ENCODE results near the gene BMP5.

The BMP5 gene

GRCh38 chr6:55772730-55773129 is 102.7 kb downstream of the BMP5 start:
- no peaks in the 10 kb centered on the region for H3K27me3 ChIP-seq (ENCODE audit: insufficient read depth, insufficient read length)
- H3K36me3 ChIP-seq (ENCODE audit: insufficient read depth, insufficient read length, low read length), result no peaks in the 10 kb centered on the region
- no peak overlapping the region for H3K9ac ChIP-seq (ENCODE audit: insufficient read length, low read depth)
- no peak for DNase-seq (ENCODE audit: low read depth, low spot score)
- TF ChIP-seq ZNF274 (IDR thresholded peaks at IDR 0.05; ENCODE audit: low read depth, low read length) (no peak), SUZ12 (IDR thresholded peaks at IDR 0.05; ENCODE audit: extremely low read depth, insufficient read depth, insufficient read length) (no peak), YY1 (IDR thresholded peaks at IDR 0.05; ENCODE audit: insufficient read depth, insufficient read length) (no peak)
- H3K4me1 ChIP-seq (ENCODE audit: insufficient read depth, insufficient read length), result no peaks in the 10 kb centered on the region
- H3K4me3 ChIP-seq (ENCODE audit: insufficient read length, low read depth), result no peak overlapping the region
- no peaks in the 10 kb centered on the region for H3K9me3 ChIP-seq (ENCODE audit: insufficient read depth, low read length)

DNA sequence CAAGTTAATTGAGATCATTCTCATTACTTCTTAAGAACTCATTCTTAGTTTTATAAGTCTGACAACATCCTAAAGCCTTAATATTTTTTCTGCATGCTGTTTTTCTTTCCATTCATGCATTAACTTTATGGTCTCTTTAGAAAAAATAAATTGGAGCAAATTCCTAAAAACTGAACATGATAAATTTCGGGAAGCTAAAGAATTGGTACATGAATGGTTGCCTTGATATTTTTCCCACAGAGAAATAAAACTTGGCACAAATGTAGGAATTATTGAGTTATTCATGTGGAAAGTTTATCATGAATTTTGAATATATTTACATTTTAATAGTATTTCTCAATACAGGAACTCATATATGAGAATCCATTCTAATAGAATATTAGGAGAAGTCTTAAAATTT is 115.9 kb downstream of the BMP5 start:
- no peak overlapping the region for H3K9ac ChIP-seq (ENCODE audit: insufficient read length, low read depth)
- DNase-seq (ENCODE audit: low read depth, low spot score), result no peak
- H3K36me3 ChIP-seq (ENCODE audit: insufficient read depth, insufficient read length, low read length), result no peaks in the 10 kb centered on the region
- no peak overlapping the region for H3K4me3 ChIP-seq (ENCODE audit: insufficient read length, low read depth)
- H3K9me3 ChIP-seq (ENCODE audit: insufficient read depth, low read length), result no peaks in the 10 kb centered on the region
- H3K4me1 ChIP-seq (ENCODE audit: insufficient read depth, insufficient read length), result no peaks in the 10 kb centered on the region
- TF ChIP-seq ZNF274 (IDR thresholded peaks at IDR 0.05; ENCODE audit: low read depth, low read length) (no peak), SUZ12 (IDR thresholded peaks at IDR 0.05; ENCODE audit: extremely low read depth, insufficient read depth, insufficient read length) (no peak), YY1 (IDR thresholded peaks at IDR 0.05; ENCODE audit: insufficient read depth, insufficient read length) (no peak)
- H3K27me3 ChIP-seq (ENCODE audit: insufficient read depth, insufficient read length), result no peaks in the 10 kb centered on the region

GRCh38 chr6:55758156-55758937 is 117.0 kb downstream of the BMP5 start:
- DNase-seq (ENCODE audit: low read depth, low spot score), result no peak
- Histone ChIP-seq H3K9me3 (ENCODE audit: insufficient read depth, low read length) (no peaks in the 10 kb centered on the region), H3K4me3 (ENCODE audit: insufficient read length, low read depth) (no peak overlapping the region), H3K27me3 (ENCODE audit: insufficient read depth, insufficient read length) (no peaks in the 10 kb centered on the region), H3K9ac (ENCODE audit: insufficient read length, low read depth) (no peak overlapping the region), H3K4me1 (ENCODE audit: insufficient read depth, insufficient read length) (no peaks in the 10 kb centered on the region), H3K36me3 (ENCODE audit: insufficient read depth, insufficient read length, low read length) (no peaks in the 10 kb centered on the region)
- TF ChIP-seq SUZ12 (IDR thresholded peaks at IDR 0.05; ENCODE audit: extremely low read depth, insufficient read depth, insufficient read length) (no peak), YY1 (IDR thresholded peaks at IDR 0.05; ENCODE audit: insufficient read depth, insufficient read length) (no peak), ZNF274 (IDR thresholded peaks at IDR 0.05; ENCODE audit: low read depth, low read length) (no peak)

DNA sequence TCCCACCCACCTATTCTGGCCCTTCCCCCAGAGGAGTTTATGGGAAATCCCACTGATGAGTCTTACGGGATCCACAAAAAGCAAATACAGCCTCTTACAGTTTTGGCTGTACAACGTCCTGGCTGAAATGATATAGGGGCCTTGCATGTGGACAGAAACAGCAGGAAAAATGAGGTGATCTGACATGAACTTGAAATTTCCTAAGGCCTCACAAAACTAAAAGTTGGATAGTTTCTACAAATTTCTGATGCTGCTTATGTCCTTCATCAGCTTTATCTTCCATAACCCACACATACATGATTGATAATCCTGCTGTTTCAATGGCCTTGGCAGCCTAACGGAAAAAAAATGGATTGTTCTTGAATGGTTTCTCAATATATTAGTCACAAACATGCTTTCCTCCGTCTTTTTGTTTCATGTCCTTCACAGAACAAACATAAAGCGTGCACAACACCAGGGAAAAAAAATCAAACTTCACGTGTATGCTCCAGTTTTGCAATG is 118.8 kb downstream of the BMP5 start:
- Histone ChIP-seq H3K9me3 (ENCODE audit: insufficient read depth, low read length) (no peaks in the 10 kb centered on the region), H3K36me3 (ENCODE audit: insufficient read depth, insufficient read length, low read length) (no peaks in the 10 kb centered on the region), H3K27me3 (ENCODE audit: insufficient read depth, insufficient read length) (no peaks in the 10 kb centered on the region), H3K9ac (ENCODE audit: insufficient read length, low read depth) (no peak overlapping the region), H3K4me3 (ENCODE audit: insufficient read length, low read depth) (no peak overlapping the region), H3K4me1 (ENCODE audit: insufficient read depth, insufficient read length) (no peaks in the 10 kb centered on the region)
- TF ChIP-seq SUZ12 (IDR thresholded peaks at IDR 0.05; ENCODE audit: extremely low read depth, insufficient read depth, insufficient read length) (no peak), ZNF274 (IDR thresholded peaks at IDR 0.05; ENCODE audit: low read depth, low read length) (no peak), YY1 (IDR thresholded peaks at IDR 0.05; ENCODE audit: insufficient read depth, insufficient read length) (no peak)
- no peak for DNase-seq (ENCODE audit: low read depth, low spot score)

DNA sequence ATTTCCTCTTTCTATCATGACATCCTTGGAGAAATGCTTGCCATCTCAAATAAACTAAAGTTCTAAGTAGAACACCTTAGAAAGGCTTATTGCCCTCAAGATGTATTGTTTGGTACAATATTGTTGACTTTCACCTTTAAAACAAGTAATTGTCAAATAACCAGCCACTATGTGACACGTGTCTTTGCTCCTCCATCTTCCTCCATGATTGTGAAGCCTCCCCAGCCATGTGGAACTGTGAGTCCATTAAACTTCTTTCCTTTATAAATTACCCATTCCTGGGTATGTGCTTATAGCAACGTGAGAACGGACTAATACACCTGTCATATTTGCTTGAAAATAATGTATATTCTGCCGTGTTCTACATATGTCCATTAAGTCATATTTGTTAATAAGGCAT is 126.5 kb downstream of the BMP5 start:
- TF ChIP-seq SUZ12 (IDR thresholded peaks at IDR 0.05; ENCODE audit: extremely low read depth, insufficient read depth, insufficient read length) (no peak), ZNF274 (IDR thresholded peaks at IDR 0.05; ENCODE audit: low read depth, low read length) (no peak), YY1 (IDR thresholded peaks at IDR 0.05; ENCODE audit: insufficient read depth, insufficient read length) (no peak)
- Histone ChIP-seq H3K4me1 (ENCODE audit: insufficient read depth, insufficient read length) (no peaks in the 10 kb centered on the region), H3K4me3 (ENCODE audit: insufficient read length, low read depth) (no peak overlapping the region)

DNA sequence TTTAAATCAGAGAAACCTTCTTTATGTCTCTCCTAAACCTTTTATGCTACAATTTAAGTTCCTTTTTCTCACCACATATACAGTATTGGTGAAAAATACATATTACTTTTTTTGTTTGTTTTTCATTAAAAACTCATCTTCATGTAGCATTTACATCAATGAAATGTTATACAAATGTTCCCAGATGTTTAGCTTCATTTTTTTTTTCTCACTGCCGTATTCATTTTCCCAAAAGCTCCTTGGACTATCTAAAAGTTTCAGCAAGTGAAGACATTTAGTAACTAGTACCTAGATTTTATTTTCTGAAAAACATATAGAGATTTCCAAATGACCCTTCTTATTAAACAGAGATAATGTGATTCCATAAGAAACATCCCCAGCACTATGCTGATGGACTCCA is 128.9 kb downstream of the BMP5 start:
- no peak for DNase-seq (ENCODE audit: low read depth, low spot score)
- no peak for TF ChIP-seq ZNF274 (IDR thresholded peaks at IDR 0.05; ENCODE audit: low read depth, low read length)
- no peak for TF ChIP-seq YY1 (IDR thresholded peaks at IDR 0.05; ENCODE audit: insufficient read depth, insufficient read length)
- TF ChIP-seq SUZ12 (IDR thresholded peaks at IDR 0.05; ENCODE audit: extremely low read depth, insufficient read depth, insufficient read length), result no peak
- Histone ChIP-seq H3K9me3 (ENCODE audit: insufficient read depth, low read length) (no peaks in the 10 kb centered on the region), H3K9ac (ENCODE audit: insufficient read length, low read depth) (no peak overlapping the region), H3K4me1 (ENCODE audit: insufficient read depth, insufficient read length) (no peaks in the 10 kb centered on the region), H3K4me3 (ENCODE audit: insufficient read length, low read depth) (no peak overlapping the region), H3K36me3 (ENCODE audit: insufficient read depth, insufficient read length, low read length) (no peaks in the 10 kb centered on the region), H3K27me3 (ENCODE audit: insufficient read depth, insufficient read length) (no peaks in the 10 kb centered on the region)

More for the DNA sequence above, 126.5 kb downstream of the BMP5 start:
- DNase-seq (ENCODE audit: low read depth, low spot score), result no peak
- Histone ChIP-seq H3K9ac (ENCODE audit: insufficient read length, low read depth) (no peak overlapping the region), H3K27me3 (ENCODE audit: insufficient read depth, insufficient read length) (no peaks in the 10 kb centered on the region), H3K36me3 (ENCODE audit: insufficient read depth, insufficient read length, low read length) (no peaks in the 10 kb centered on the region), H3K9me3 (ENCODE audit: insufficient read depth, low read length) (no peaks in the 10 kb centered on the region)

DNA sequence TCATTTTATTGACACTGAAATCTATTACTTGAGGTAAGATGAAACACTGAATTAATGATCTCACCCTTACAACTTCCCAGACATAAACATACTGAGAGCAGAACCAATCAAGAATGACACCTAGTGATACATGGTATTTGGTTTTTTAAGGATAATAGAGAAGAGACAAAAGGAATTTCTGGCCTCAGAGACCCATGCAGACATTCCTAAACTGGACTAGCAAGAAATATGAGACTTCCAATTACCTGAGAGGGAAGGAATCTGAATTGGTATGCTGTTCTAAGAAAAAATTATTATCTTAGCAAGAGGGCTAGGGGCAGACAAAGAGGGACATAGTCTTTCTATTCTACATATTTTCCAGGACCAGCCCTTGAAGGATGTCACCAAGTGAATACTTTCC is 141.1 kb downstream of the BMP5 start:
- TF ChIP-seq SUZ12 (IDR thresholded peaks at IDR 0.05; ENCODE audit: extremely low read depth, insufficient read depth, insufficient read length) (no peak), YY1 (IDR thresholded peaks at IDR 0.05; ENCODE audit: insufficient read depth, insufficient read length) (no peak), ZNF274 (IDR thresholded peaks at IDR 0.05; ENCODE audit: low read depth, low read length) (no peak)
- H3K4me1 ChIP-seq (ENCODE audit: insufficient read depth, insufficient read length), result no peaks in the 10 kb centered on the region
- no peak overlapping the region for H3K9ac ChIP-seq (ENCODE audit: insufficient read length, low read depth)
- DNase-seq (ENCODE audit: low read depth, low spot score), result no peak
- H3K36me3 ChIP-seq (ENCODE audit: insufficient read depth, insufficient read length, low read length), result no peaks in the 10 kb centered on the region
- H3K4me3 ChIP-seq (ENCODE audit: insufficient read length, low read depth), result no peak overlapping the region
- no peaks in the 10 kb centered on the region for H3K27me3 ChIP-seq (ENCODE audit: insufficient read depth, insufficient read length)
- 0 out of 2 replicates have a peak, but pooled peaks cover 4% of the 10 kb centered on the region for H3K9me3 ChIP-seq (ENCODE audit: insufficient read depth, low read length)

Measured in NT2/D1 (cell line).